Neural progenitor cell (in vitro differentiated cells): Measurements from ENCODE around the gene CPEB1. TPM values are rescaled to one million over a fixed set of nuclear protein-coding genes. Genes with fewer than 3 reads are reported as not detected.

ENCODE experiments used
- DNase-seq: peaks from one replicate; pipeline ENCODE4 v3.0.0-alpha.2; 2016; ENCODE audit warnings: low spot score
- H2AFZ ChIP-seq: fragments of 200-600 bp; sonication (generic); replicated peaks from 2 replicates; pipeline ENCODE4 v1.6.1; 2016; ENCODE audit warnings: antibody characterized with exemption
- H3F3A ChIP-seq: fragments of 200-600 bp; sonication (generic); 2 replicates; pipeline ENCODE4 v1.6.1; 2016; ENCODE audit warnings: antibody characterized with exemption, low read depth
- H3K27ac ChIP-seq: fragments of 200-600 bp; sonication (generic); 2 replicates; pipeline ENCODE4 v1.5.1; 2016; ENCODE audit warnings: mild to moderate bottlenecking
- H3K27me3 ChIP-seq: fragments of 200-600 bp; sonication (generic); 2 replicates; pipeline ENCODE4 v1.6.1; 2016; ENCODE audit warnings: mild to moderate bottlenecking, moderate library complexity
- H3K36me3 ChIP-seq: fragments of 200-600 bp; sonication (generic); 2 replicates; pipeline ENCODE4 v1.5.1; 2016
- H3K4me1 ChIP-seq: fragments of 200-600 bp; sonication (generic); 2 replicates; pipeline ENCODE4 v1.6.1; 2016; ENCODE audit warnings: mixed run types
- H3K4me2 ChIP-seq: fragments of 200-600 bp; sonication (generic); 2 replicates; pipeline ENCODE4 v1.6.1; 2016
- H3K4me3 ChIP-seq: fragments of 200-600 bp; sonication (generic); 2 replicates; pipeline ENCODE4 v1.5.1; 2016
- H3K79me2 ChIP-seq: fragments of 200-600 bp; sonication (generic); 2 replicates; pipeline ENCODE4 v1.6.1; 2016; ENCODE audit warnings: low read depth
- H3K9ac ChIP-seq: fragments of 200-600 bp; sonication (generic); 2 replicates; pipeline ENCODE4 v1.6.1; 2016
- H3K9me3 ChIP-seq: fragments of 200-600 bp; sonication (generic); 2 replicates; pipeline ENCODE4 v1.5.1; 2016; ENCODE audit warnings: low read depth
- H4K20me1 ChIP-seq: fragments of 200-600 bp; sonication (generic); 2 replicates; pipeline ENCODE4 v1.6.1; 2016; ENCODE audit warnings: low read depth
- H3K27ac Mint-ChIP-seq: 3 replicates; pipeline ENCODE4 v1.8.0; 2021; ENCODE audit warnings: mixed read lengths
- H3K27me3 Mint-ChIP-seq: 2 replicates; pipeline ENCODE4 v1.8.0; 2022; ENCODE audit warnings: low read depth, mild to moderate bottlenecking, inconsistent platforms, moderate library complexity, mixed read lengths; ENCODE audit not compliant: insufficient read depth
- H3K36me3 Mint-ChIP-seq: 3 replicates; pipeline ENCODE4 v1.8.0; 2021; ENCODE audit warnings: mixed read lengths
- H3K4me1 Mint-ChIP-seq: 3 replicates; pipeline ENCODE4 v1.8.0; 2021; ENCODE audit warnings: mixed read lengths
- H3K4me3 Mint-ChIP-seq: 3 replicates; pipeline ENCODE4 v1.8.0; 2021; ENCODE audit warnings: mild to moderate bottlenecking, moderate library complexity, mixed read lengths
- H3K9me3 Mint-ChIP-seq: 3 replicates; pipeline ENCODE4 v1.8.0; 2020; ENCODE audit warnings: mixed read lengths
- CTCF ChIP-seq: fragments of 200-600 bp; sonication (generic); IDR thresholded peaks from 2 replicates; pipeline ENCODE4 v1.5.1; 2017; ENCODE audit warnings: antibody characterized with exemption, mild to moderate bottlenecking
- EZH2 ChIP-seq: fragments of 200-600 bp; sonication (generic); IDR thresholded peaks from 2 replicates; pipeline ENCODE4 v1.6.1; 2017; ENCODE audit warnings: antibody characterized with exemption, mild to moderate bottlenecking, moderate library complexity
- EZH2phosphoT487 ChIP-seq: fragments of 200-600 bp; sonication (generic); IDR thresholded peaks from 2 replicates; pipeline ENCODE4 v1.6.1; 2017; ENCODE audit warnings: antibody characterized with exemption
- total RNA-seq: library from RNA; depleted of rRNA; stranded (reverse); fragments of >200 nt; gene quantifications from 2 replicates; pipeline ENCODE4 v1.2.3, GENCODE V29; 2015; ENCODE audit warnings: low replicate concordance

The CPEB1 gene
- total RNA-seq, 1 donor from 2014 or later, result 2.1 TPM

- Histone ChIP-seq H3K4me2 (no peak overlapping the region), H3K4me1 (no peaks in the 10 kb centered on the region), H2AFZ (no peak overlapping the region), H3K9me3 (no peaks in the 10 kb centered on the region), H4K20me1 (no peaks in the 10 kb centered on the region), H3F3A (peaks cover 7% of the 10 kb centered on the region), H3K27me3 (peaks cover 100% of the 10 kb centered on the region), H3K4me3 (no peak overlapping the region), H3K27ac (no peak overlapping the region), H3K79me2 (no peaks in the 10 kb centered on the region), H3K36me3 (no peaks in the 10 kb centered on the region), H3K9ac (no peak overlapping the region)
- peaks cover 49% of the 10 kb centered on the region for H3K27me3 Mint-ChIP-seq
- no peak for TF ChIP-seq EZH2phosphoT487
- no peak for TF ChIP-seq EZH2
- TF ChIP-seq CTCF, result no peak
- H3K4me3 Mint-ChIP-seq, result no peak overlapping the region
- H3K9me3 Mint-ChIP-seq, result no peaks in the 10 kb centered on the region
- H3K36me3 Mint-ChIP-seq, result no peaks in the 10 kb centered on the region
- H3K4me1 Mint-ChIP-seq, result peaks cover 13% of the 10 kb centered on the region
- peak; percentile 23 for DNase-seq
- no peak overlapping the region for H3K27ac Mint-ChIP-seq
Observed at GRCh38 chr15:82643992-82644391, 3.2 kb downstream of the CPEB1 start.

- H3F3A ChIP-seq, result no peaks in the 10 kb centered on the region
- H3K4me3 ChIP-seq, result no peak overlapping the region
- no peaks in the 10 kb centered on the region for H3K9me3 Mint-ChIP-seq
- no peaks in the 10 kb centered on the region for H4K20me1 ChIP-seq
- H2AFZ ChIP-seq, result no peak overlapping the region
- no peaks in the 10 kb centered on the region for H3K4me1 ChIP-seq
- H3K27me3 ChIP-seq, result peaks cover 100% of the 10 kb centered on the region
- H3K4me3 Mint-ChIP-seq, result no peak overlapping the region
- H3K9me3 ChIP-seq, result no peaks in the 10 kb centered on the region
- no peak overlapping the region for H3K9ac ChIP-seq
- H3K27ac ChIP-seq, result no peak overlapping the region
- H3K27ac Mint-ChIP-seq, result no peak overlapping the region
- H3K27me3 Mint-ChIP-seq, result peaks cover 38% of the 10 kb centered on the region
- H3K4me1 Mint-ChIP-seq, result peaks cover 8% of the 10 kb centered on the region
- H3K36me3 Mint-ChIP-seq, result no peaks in the 10 kb centered on the region
- no peaks in the 10 kb centered on the region for H3K36me3 ChIP-seq
- no peaks in the 10 kb centered on the region for H3K79me2 ChIP-seq
- DNase-seq, result no peak
- H3K4me2 ChIP-seq, result no peak overlapping the region
- no peak for TF ChIP-seq EZH2phosphoT487
- TF ChIP-seq EZH2, result no peak
- TF ChIP-seq CTCF, result no peak
Observed at GRCh38 chr15:82642656-82643055, 4.5 kb downstream of the CPEB1 start.

DNA sequence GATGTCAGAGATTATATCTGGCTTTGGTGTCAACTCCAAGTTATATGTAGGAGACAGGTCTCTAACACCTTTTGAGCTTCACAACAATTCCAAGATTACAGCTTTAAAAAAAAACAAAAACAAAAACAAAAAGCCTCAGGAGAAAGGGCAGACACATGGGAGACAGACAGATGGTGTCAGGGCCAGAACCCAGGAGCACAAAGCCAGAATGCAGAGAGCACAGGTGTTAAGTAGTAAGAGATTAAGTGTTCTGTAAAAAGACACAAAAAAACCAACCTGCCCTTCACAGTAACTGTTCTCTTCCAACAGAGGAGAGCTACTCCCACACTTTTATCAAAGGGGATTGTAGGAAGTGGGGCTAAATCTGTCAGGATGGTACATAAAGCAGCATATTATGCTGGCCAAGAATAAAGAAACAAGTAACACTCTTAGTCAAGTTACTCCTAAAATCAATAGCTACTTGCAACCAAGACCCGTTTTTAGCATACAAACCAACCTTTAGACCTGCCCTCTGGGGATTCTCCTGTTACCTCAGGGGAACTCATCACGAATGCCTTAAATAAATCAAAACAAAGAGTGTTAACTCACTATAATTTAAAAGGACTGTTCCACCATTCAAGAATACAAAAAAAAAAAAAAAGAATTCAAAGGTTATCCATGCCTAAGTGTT, 5.9 kb downstream of the CPEB1 start:
- Histone ChIP-seq H3K79me2 (no peaks in the 10 kb centered on the region), H3K27me3 (peaks cover 100% of the 10 kb centered on the region), H3K9me3 (no peaks in the 10 kb centered on the region), H3K4me3 (no peak overlapping the region), H3F3A (no peaks in the 10 kb centered on the region), H4K20me1 (no peaks in the 10 kb centered on the region), H3K9ac (no peak overlapping the region), H2AFZ (no peak overlapping the region), H3K27ac (no peak overlapping the region), H3K4me2 (no peak overlapping the region), H3K36me3 (no peaks in the 10 kb centered on the region), H3K4me1 (no peaks in the 10 kb centered on the region)
- Mint-ChIP-seq H3K4me3 (no peak overlapping the region), H3K9me3 (no peaks in the 10 kb centered on the region), H3K36me3 (no peaks in the 10 kb centered on the region), H3K4me1 (peaks cover 8% of the 10 kb centered on the region), H3K27me3 (peaks cover 35% of the 10 kb centered on the region), H3K27ac (no peak overlapping the region)
- TF ChIP-seq EZH2 (no peak), EZH2phosphoT487 (no peak), CTCF (no peak)
- no peak for DNase-seq
